Endothelial cell of umbilical vein (primary cell): ENCODE measurements around the gene KAZN.

Experiments
- CTCF ChIP-seq, 2 donors: IDR thresholded peaks; 1 replicate in 1 of 2; 2 replicates in 1 of 2; pipeline ENCODE4 v1.5.1; 2011; ENCODE audit warnings: low read length in 2 of 2, mild to moderate bottlenecking in 2 of 2, moderate library complexity in 2 of 2, control low read depth in 1 of 2, inconsistent platforms in 1 of 2, low read depth in 1 of 2; ENCODE audit not compliant: insufficient read depth in 1 of 2; ENCODE audit errors: extremely low read depth in 1 of 2
- EZH2 ChIP-seq: IDR thresholded peaks from 2 replicates; pipeline ENCODE4 v1.6.1; 2012; ENCODE audit warnings: borderline replicate concordance, low read depth, mild to moderate bottlenecking, moderate library complexity, low read length, inconsistent platforms; ENCODE audit not compliant: severe bottlenecking
- JUN ChIP-seq: IDR thresholded peaks from 2 replicates; pipeline ENCODE4 v1.6.1; 2011; ENCODE audit warnings: borderline replicate concordance, low read depth; ENCODE audit not compliant: insufficient read length, insufficient read depth
- MAX ChIP-seq: IDR thresholded peaks from 2 replicates; pipeline ENCODE4 v1.6.1; 2011; ENCODE audit not compliant: insufficient read depth, insufficient read length
- MYC ChIP-seq: IDR thresholded peaks from one replicate; pipeline ENCODE4 v1.6.1; 2011; ENCODE audit warnings: mild to moderate bottlenecking, low read depth, low read length
- POLR2A ChIP-seq: IDR thresholded peaks from 2 replicates; pipeline ENCODE4 v1.6.1; 2012; ENCODE audit warnings: low read depth, mild to moderate bottlenecking, control low read depth, low read length
- POLR2AphosphoS5 ChIP-seq: IDR thresholded peaks from 2 replicates; pipeline ENCODE4 v1.6.1; 2012; ENCODE audit warnings: low read depth, mild to moderate bottlenecking, control low read depth, low read length, moderate library complexity; ENCODE audit not compliant: insufficient read depth

- no peak for TF ChIP-seq POLR2A
- no peak for TF ChIP-seq CTCF (IDR thresholded peaks at IDR 0.05; ENCODE audit: extremely low read depth in 1 of 2, insufficient read depth in 1 of 2, low read depth in 1 of 2, low read length in 2 of 2)
- no peak for TF ChIP-seq MAX
- TF ChIP-seq EZH2, result no peak
- no peak for TF ChIP-seq JUN
- TF ChIP-seq POLR2AphosphoS5, result no peak
- TF ChIP-seq MYC, result no peak
Observed at GRCh38 chr1:14993414-14993813, 394.9 kb downstream of the KAZN start.
